CD14-positive monocyte (primary cell): ENCODE data around the gene PSMB7. TPM values are rescaled to one million over a fixed set of nuclear protein-coding genes. Genes with fewer than 3 reads are reported as not detected.

Source experiments
- DNase-seq, 3 donors: peaks; one replicate each; pipeline ENCODE4 v3.0.0-alpha.2; 2011 to 2022
- H2AFZ ChIP-seq: 2 replicates; pipeline ENCODE4 v1.6.0; 2012; ENCODE audit warnings: mild to moderate bottlenecking, low read depth, low read length, inconsistent platforms; ENCODE audit not compliant: insufficient read depth, poor library complexity, severe bottlenecking
- H3K27ac ChIP-seq, 2 donors: 1 replicate in 1 of 2; 2 replicates in 1 of 2; pipeline ENCODE4 v1.5.1; 2012 to 2013; ENCODE audit warnings: low read length in 2 of 2, control low read depth in 1 of 2, inconsistent platforms in 1 of 2, low read depth in 1 of 2, mild to moderate bottlenecking in 1 of 2
- H3K27me3 ChIP-seq, 2 donors: one replicate each; pipeline versions ENCODE4 v1.6.0 to v1.6.1; 2011 to 2013; ENCODE audit warnings: low read length in 2 of 2; ENCODE audit not compliant: control insufficient read depth in 2 of 2, insufficient read depth in 2 of 2
- H3K36me3 ChIP-seq, 2 donors: replicated peaks in 1 of 2; 1 replicate in 1 of 2; 2 replicates in 1 of 2; pipeline versions ENCODE4 v1.5.1 to v1.6.1; 2012 to 2013; ENCODE audit warnings: low read length in 2 of 2, control low read depth in 1 of 2, inconsistent platforms in 1 of 2, mild to moderate bottlenecking in 1 of 2; ENCODE audit not compliant: insufficient read depth in 2 of 2, control insufficient read depth in 1 of 2
- H3K4me1 ChIP-seq, 2 donors: 1 replicate in 1 of 2; 2 replicates in 1 of 2; pipeline versions ENCODE4 v1.5.1 to v1.6.1; 2012 to 2013; ENCODE audit warnings: low read length in 2 of 2, control low read depth in 1 of 2, inconsistent platforms in 1 of 2, mild to moderate bottlenecking in 1 of 2, moderate library complexity in 1 of 2; ENCODE audit not compliant: insufficient read depth in 2 of 2, control insufficient read depth in 1 of 2
- H3K4me2 ChIP-seq: replicated peaks from 2 replicates; pipeline ENCODE3; 2012; ENCODE audit warnings: low read length, moderate library complexity, mild to moderate bottlenecking; ENCODE audit not compliant: poor library complexity, severe bottlenecking; ENCODE audit errors: extremely low read depth
- H3K4me3 ChIP-seq, 3 experiments: fragments of 200-600 bp in 1 of 3; sonication (generic) in 1 of 3; replicated peaks in 1 of 3; 1 replicate in 2 of 3; 2 replicates in 1 of 3; pipeline ENCODE4 v1.5.1; 2011 to 2013; ENCODE audit warnings: low read length in 3 of 3, mild to moderate bottlenecking in 3 of 3, control low read depth in 2 of 3, low read depth in 2 of 3, inconsistent platforms in 1 of 3, moderate library complexity in 1 of 3
- H3K79me2 ChIP-seq: 2 replicates; pipeline ENCODE4 v1.6.0; 2012; ENCODE audit warnings: mild to moderate bottlenecking, control low read depth, inconsistent platforms, low read length, moderate library complexity; ENCODE audit not compliant: insufficient read depth
- H3K9ac ChIP-seq: 2 replicates; pipeline ENCODE4 v1.6.0; 2017; ENCODE audit warnings: low read length, mild to moderate bottlenecking; ENCODE audit not compliant: insufficient read depth, poor library complexity, severe bottlenecking
- H3K9me3 ChIP-seq, 2 donors: replicated peaks in 1 of 2; 1 replicate in 1 of 2; 2 replicates in 1 of 2; pipeline versions ENCODE4 v1.5.1 to v1.6.1; 2012 to 2013; ENCODE audit warnings: low read length in 2 of 2, control low read depth in 1 of 2; ENCODE audit not compliant: control insufficient read depth in 1 of 2, insufficient read depth in 1 of 2
- H4K20me1 ChIP-seq: 2 replicates; pipeline ENCODE4 v1.6.0; 2012; ENCODE audit warnings: mild to moderate bottlenecking, low read length, control low read depth, moderate library complexity; ENCODE audit not compliant: insufficient read depth
- H3K27ac Mint-ChIP-seq, 7 donors: one replicate each; pipeline ENCODE4 v1.8.0; 2020; ENCODE audit warnings: mild to moderate bottlenecking in 7 of 7, mixed read lengths in 7 of 7, moderate library complexity in 6 of 7, inconsistent platforms in 2 of 7
- H3K27me3 Mint-ChIP-seq, 3 donors: one replicate each; pipeline ENCODE4 v1.8.0; 2021 to 2022; ENCODE audit warnings: low read depth in 3 of 3, mild to moderate bottlenecking in 3 of 3, mixed read lengths in 3 of 3, moderate library complexity in 3 of 3, inconsistent platforms in 1 of 3
- H3K36me3 Mint-ChIP-seq, 2 donors: one replicate each; pipeline ENCODE4 v1.8.0; 2020; ENCODE audit warnings: mixed read lengths in 2 of 2, inconsistent platforms in 1 of 2, mild to moderate bottlenecking in 1 of 2
- H3K4me1 Mint-ChIP-seq: one replicate; pipeline ENCODE4 v1.8.0; 2020; ENCODE audit warnings: mild to moderate bottlenecking, mixed read lengths
- H3K4me3 Mint-ChIP-seq, 2 donors: one replicate each; pipeline ENCODE4 v1.8.0; 2020; ENCODE audit warnings: mild to moderate bottlenecking in 2 of 2, mixed read lengths in 2 of 2, moderate library complexity in 1 of 2
- H3K9me3 Mint-ChIP-seq, 7 donors: one replicate each; pipeline ENCODE4 v1.8.0; 2020 to 2022; ENCODE audit warnings: mixed read lengths in 7 of 7, mild to moderate bottlenecking in 6 of 7, moderate library complexity in 6 of 7, inconsistent platforms in 2 of 7
- CTCF ChIP-seq: fragments of 200-600 bp; IDR thresholded peaks from one replicate; pipeline ENCODE4 v1.8.0; 2022; ENCODE audit warnings: antibody characterized with exemption, mild to moderate bottlenecking
- WGBS: methylation state at CpG from one replicate; pipeline ENCODE4 v1.1.5; 2013; ENCODE audit warnings: missing lambda C conversion rate; ENCODE audit not compliant: insufficient coverage; 5-methylcytosine and 5-hydroxymethylcytosine counted together
- intact Hi-C, 2 donors: fragments of 100-400 bp; cut with micrococcal nuclease; formaldehyde crosslinking; loops; one replicate each; pipeline versions ENCODE4 v1.15.0 to v1.15.1; 2023
- polyA plus RNA-seq, 3 donors: library from polyadenylated mRNA; depleted of rRNA in 1 of 3; unstranded in 2 of 3; stranded (reverse) in 1 of 3; fragments of 300-500 nt in 2 of 3; fragments of >200 nt in 1 of 3; fragmentation: Illumina TruSeq in 2 of 3; gene quantifications; 1 replicate in 2 of 3; 2 replicates in 1 of 3; pipeline ENCODE4 v1.2.3, GENCODE V29; 2012 to 2021

PSMB7 gene
- polyA plus RNA-seq, 3 donors: 129 to 194 (median 191) TPM

GRCh38 chr9:124377551-124378406 lies 37.5 kb downstream of the PSMB7 start:
- no peaks in the 10 kb centered on the region for H3K27me3 ChIP-seq
- H3K27ac ChIP-seq: no peak overlapping the region
- H3K4me2 ChIP-seq: no peak overlapping the region
- Mint-ChIP-seq H3K4me1 (peaks cover 51% of the 10 kb centered on the region), H3K27me3 (no peaks in the 10 kb centered on the region), H3K36me3 (peaks cover 37 to 43% of the 10 kb centered on the region in 2 donors), H3K4me3 (no peak overlapping the region), H3K27ac (no peak overlapping the region), H3K9me3 (peaks cover 0 to 2% (median 0%) of the 10 kb centered on the region in 7 donors)
- peaks cover 29 to 32% of the 10 kb centered on the region in 2 donors for H3K4me1 ChIP-seq
- H3K4me3 ChIP-seq: no peak overlapping the region
- intact Hi-C loops: no loop called here
- H3K36me3 ChIP-seq: peaks cover 5 to 47% of the 10 kb centered on the region in 2 donors
- 81% methylated on average over 3 of the region's 10 CpGs for WGBS
- TF ChIP-seq CTCF: no peak
- H3K79me2 ChIP-seq: peaks cover 73% of the 10 kb centered on the region
- peaks cover 35% of the 10 kb centered on the region for H4K20me1 ChIP-seq
- no peak overlapping the region for H3K9ac ChIP-seq
- DNase-seq: no peak
- H3K9me3 ChIP-seq: no peaks in the 10 kb centered on the region
- H2AFZ ChIP-seq: no peak overlapping the region

- Histone ChIP-seq H3K79me2 (peaks cover 87% of the 10 kb centered on the region), H3K4me3 (no peak overlapping the region), H3K9ac (no peak overlapping the region), H3K27me3 (no peaks in the 10 kb centered on the region), H4K20me1 (peaks cover 50% of the 10 kb centered on the region), H2AFZ (no peak overlapping the region), H3K4me1 (peaks cover 27 to 36% of the 10 kb centered on the region in 2 donors), H3K27ac (no peak overlapping the region), H3K9me3 (no peaks in the 10 kb centered on the region), H3K4me2 (no peak overlapping the region), H3K36me3 (peaks cover 5 to 46% of the 10 kb centered on the region in 2 donors)
- no peak overlapping the region for H3K4me3 Mint-ChIP-seq
- WGBS: no CpG with 5 or more reads among the region's 1 CpG
- H3K36me3 Mint-ChIP-seq: peaks cover 34 to 41% of the 10 kb centered on the region in 2 donors
- intact Hi-C loops: no loop called here
- DNase-seq: no peak
- no peak for TF ChIP-seq CTCF
- H3K27ac Mint-ChIP-seq: peak overlapping the region in 5 of 7 donors; percentile 54 to 80 (median 62)
- no peaks in the 10 kb centered on the region for H3K27me3 Mint-ChIP-seq
- peaks cover 0 to 2% (median 0%) of the 10 kb centered on the region in 7 donors for H3K9me3 Mint-ChIP-seq
- H3K4me1 Mint-ChIP-seq: peaks cover 54% of the 10 kb centered on the region
These were observed 38.9 kb downstream of the PSMB7 start for GRCh38 chr9:124376329-124376728.
